ENCODE results near the gene ELOVL5. TPM values are rescaled to one million over a fixed set of nuclear protein-coding genes. Genes with fewer than 3 reads are reported as not detected.

The ELOVL5 gene
- polyA plus RNA-seq, 5 donors: 58.0 to 70.0 (median 62.3) TPM

DNA sequence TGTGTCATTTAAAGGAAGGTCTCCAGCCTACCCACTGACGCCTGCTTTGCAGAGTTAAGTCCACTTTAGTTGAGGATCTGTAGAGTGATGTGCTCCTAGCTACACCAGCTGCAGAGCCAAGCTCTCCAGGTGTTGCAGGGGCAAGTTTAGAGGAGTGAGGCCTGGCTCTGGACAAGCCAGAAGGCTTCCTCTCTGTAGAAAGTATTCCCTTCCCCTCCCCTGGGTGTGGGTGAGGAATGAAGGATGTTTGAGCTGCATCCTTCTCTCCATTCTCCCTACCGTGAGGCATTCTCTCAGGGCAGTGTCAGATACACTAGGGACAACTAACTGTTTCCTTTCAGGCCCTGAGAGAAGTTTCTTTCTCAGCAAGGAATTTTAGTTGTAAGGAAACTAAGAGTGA, 66.5 kb downstream of the ELOVL5 start:
- no peak for DNase-seq

DNA sequence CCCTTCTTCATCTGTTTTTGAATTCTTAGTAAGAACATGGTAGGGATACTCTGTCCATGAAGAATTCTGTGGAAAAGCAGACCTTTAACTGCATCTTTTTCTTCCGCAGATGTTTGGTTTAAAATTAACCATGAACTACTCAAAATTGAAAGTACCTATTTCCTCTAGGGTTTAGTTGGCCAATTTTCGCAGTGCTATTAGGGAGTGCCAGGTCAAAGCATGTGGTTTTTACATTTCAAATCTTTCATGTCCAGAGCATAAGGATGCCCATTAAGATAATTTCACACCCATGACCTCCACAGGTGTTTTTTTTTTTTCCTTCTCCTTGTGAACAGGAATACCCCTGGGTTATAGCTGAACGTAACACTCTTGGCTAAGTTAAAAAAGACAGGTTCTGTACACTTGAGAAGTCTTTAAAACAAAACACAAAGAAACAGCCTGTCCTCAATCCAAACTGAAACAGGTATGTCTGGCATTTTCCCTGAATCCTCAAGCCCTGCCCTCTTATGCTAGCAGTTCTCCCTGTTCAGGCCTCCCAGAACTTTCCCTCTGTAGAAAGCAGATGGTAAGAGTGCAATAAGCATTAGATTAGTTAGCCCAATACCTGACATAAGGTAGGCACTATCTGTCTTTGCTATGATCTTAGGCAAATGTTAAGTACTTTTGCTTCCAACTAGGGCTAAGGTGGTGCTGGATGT, 67.1 kb downstream of the ELOVL5 start:
- no peak for DNase-seq

DNA sequence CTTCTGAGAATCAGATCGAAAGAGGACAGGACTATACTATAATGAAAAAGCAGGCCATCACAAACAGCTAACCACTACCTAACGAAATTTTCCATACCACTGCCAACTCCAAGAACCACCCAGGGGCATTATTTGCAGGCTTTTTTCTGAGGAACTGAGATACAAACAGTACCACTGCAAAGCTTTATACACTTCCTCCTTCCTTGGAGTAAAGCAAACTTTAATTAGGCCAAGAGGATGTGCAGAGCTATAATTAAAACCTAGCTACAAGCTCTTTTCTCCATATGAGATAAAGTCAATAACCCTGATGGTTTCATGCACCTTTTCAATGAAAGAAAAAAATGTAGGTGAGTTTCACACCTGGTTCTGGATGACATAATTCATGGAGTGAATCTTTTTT, 68.5 kb downstream of the ELOVL5 start:
- no peak for DNase-seq

GRCh38 chr6:53279293-53279692, 69.5 kb downstream of the ELOVL5 start:
- no peak for DNase-seq

- no peak for DNase-seq
These were observed 75.4 kb downstream of the ELOVL5 start for GRCh38 chr6:53273370-53273769.

DNA sequence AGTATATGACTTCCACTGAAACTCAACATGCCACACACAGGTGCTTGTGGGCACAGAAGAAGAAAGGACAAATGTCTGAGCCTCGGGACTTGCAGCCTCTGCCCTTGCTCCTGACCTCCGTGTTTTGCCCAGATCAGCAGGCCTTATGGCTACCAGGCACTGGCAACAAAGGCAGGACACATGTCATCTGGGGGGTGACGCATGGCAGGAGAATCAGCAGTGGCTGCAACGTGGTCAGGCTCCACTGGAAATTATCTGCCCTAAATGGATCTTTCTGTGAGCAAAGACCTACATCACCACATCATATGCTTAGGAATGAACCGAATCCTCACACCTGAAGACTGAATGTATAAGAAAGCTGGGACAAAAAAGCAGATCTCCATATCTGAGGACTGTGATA, 78.9 kb downstream of the ELOVL5 start:
- no peak for DNase-seq

DNA sequence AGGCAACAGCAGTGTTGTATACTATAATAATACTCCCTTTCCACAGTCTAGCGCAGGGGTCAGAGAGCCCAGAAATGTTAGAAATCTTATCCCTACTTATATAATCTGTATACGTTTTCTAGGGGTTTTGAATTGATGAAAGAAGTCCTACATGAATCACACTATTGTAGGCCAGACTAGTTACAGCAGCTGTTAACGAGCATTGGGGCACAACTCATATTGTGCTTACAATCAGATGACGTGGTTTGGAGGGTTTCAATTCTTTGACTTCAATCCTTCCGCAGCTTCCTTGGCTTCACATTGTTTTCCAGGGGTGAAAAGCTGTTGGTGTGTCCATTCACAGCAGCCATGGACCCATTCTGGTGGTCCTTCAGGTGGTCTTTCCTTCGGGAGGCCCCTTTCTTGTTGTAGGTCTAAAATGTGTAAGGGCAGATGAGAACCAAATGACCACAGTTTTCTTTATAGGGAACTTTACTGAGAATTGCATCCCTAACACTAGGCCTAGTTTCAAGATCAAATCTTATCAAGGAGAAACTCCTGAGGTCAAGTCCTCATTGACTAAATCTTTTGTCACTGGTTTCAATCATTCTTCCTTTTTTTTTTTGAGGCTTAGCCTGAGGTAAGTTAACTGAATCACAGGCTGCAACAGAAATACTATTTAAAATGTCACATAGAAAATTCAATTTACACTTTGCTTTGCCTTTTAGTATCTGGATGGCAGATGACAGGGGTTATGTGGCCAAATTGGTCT, 79.7 kb downstream of the ELOVL5 start:
- DNase-seq: no peak

DNA sequence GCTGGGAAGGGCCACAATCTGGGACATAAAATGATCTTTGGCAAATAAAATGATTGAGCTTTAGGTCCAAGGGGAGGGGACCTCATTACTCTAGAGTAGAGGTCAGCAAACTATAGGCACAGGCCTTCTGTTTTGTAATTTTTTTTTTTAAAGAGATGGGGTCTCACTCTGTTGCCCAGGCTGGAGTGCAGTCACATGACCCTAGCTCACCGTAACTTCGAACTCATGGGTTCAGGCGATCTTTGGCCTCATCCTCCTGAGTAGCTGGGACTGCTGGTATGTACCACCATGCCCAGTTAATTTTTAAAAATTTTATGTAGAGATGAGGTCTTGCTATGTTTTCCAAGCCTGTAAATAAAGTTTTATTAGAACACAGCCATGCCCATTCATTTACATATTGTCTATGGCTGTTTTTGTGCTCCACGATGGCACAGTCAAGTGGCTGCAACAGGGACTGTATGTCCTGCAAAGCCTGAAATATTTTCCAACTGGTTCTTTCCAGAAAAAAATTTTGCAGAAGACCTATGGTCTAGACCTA, 82.1 kb downstream of the ELOVL5 start:
- DNase-seq: no peak

- no peak for DNase-seq
These were observed 83.7 kb downstream of the ELOVL5 start for GRCh38 chr6:53264915-53265607.

GRCh38 chr6:53264337-53264736, 84.4 kb downstream of the ELOVL5 start:
- no peak for DNase-seq

DNA sequence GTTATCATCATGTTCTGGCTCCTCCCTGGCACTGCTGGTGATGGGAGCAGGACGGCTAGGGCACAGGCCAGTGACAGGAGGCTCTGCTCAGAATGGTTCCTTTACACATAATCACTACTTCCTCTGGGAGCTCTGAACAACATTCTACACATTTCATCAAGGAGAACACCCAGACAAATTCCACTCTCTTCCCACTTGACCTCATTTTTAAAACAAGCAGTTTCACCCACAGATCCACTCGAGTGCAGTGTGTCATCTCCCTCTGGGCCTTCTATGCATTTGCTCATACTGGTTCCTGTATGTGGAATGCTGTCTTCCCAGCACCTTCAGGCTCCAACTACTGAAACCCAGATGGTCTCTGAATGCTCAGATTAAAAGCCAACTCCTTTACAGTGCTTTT, 84.8 kb downstream of the ELOVL5 start:
- no peak for DNase-seq

- no peak for DNase-seq
These were observed 88.7 kb downstream of the ELOVL5 start for GRCh38 chr6:53259860-53260580.

DNA sequence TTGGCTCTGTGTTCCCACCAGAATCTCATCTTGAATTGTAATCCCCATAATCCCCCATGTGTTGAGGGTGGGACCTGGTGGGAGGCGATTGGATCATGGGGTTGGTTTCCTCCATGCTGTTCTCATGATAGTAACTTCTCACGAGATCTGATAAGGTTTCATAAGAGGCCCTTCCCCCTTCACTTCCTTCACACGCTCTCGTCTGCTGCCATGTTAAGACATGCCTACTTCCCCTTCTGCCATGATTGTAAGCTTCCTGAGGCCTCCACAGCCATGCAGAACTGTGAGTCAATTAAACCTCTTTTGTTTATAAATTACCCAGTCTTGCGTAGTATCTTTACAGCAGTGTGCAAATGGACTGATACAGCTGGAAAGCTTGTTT, 90.0 kb downstream of the ELOVL5 start:
- DNase-seq: no peak

- no peak for DNase-seq
These were observed 90.5 kb downstream of the ELOVL5 start for GRCh38 chr6:53258076-53258773.

DNA sequence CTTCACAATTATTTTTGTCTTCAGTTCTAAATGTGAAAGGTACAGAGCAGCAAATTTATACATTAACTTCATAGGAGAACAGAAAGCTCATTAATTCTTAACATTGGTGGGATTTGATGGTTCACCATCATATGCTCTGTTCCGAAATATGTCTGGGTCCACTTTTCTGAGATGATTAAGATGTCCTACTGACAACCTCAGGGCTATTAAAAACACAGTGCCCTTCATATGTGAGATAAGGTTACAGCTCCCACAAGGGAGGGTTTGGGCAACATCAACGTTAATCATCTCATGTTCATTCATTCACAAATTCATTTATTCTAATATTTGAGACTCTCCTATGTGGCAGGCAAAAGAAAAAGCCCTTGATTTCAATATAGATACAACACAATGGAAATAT, 91.2 kb downstream of the ELOVL5 start:
- DNase-seq: no peak

DNA sequence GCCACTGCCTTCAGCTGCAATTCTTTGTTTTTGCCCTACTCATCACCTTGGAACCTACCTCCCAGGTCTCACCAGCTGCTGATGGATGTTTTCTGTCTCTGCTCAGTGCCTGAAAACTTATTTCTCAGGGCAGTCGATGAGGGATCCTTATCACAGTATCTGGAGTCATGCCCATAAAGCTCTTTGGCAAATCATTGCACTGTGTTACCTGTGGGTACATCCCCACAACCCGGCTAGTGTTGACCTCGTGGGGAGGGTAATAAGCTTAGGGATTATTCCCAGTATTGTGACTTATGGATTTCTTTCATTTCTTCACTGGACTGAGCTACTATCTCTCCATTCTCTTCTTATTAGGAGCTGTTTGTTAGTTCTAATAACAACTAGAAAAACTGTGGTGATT, 91.7 kb downstream of the ELOVL5 start:
- no peak for DNase-seq

- DNase-seq: no peak
These were observed 96.5 kb downstream of the ELOVL5 start for GRCh38 chr6:53252177-53252692.

DNA sequence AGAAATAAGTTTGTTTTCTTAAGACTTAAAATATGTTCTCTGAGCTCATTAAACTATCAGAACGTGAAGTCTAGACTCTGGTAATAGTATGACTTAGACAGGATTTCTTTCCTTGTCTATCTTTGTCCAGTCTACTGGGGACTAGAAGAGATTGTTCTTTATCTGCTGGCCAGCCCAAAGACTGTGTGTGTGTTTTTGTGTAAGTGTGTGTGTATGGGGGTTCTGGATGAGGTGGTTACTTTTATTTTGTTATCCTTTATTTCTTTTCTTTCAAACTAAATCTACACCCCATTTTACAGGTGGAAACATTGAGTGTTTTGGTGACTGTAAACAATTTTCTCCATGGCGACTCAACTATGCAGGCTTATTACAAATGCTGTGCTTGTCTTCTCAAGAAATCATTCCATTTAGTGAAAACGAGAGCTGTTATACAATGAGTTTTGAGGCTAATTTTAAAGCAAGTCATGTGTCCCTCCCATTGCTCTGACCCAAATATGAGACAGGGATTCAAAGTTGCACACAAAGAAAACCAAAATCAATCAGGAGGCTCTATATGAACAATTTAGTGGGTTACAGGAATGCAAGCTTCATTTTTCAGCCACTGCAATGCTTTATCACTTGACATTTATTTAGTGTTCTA, 97.6 kb downstream of the ELOVL5 start:
- DNase-seq: no peak

GRCh38 chr6:53250176-53251032, 98.3 kb downstream of the ELOVL5 start:
- DNase-seq: no peak

GRCh38 chr6:53246924-53247323, 101.8 kb downstream of the ELOVL5 start:
- no peak for DNase-seq

Measured in right lung (tissue), 5 donors.